Measurements from ENCODE around the gene STRAP. TPM values are rescaled to one million over a fixed set of nuclear protein-coding genes. Genes with fewer than 3 reads are reported as not detected.

Gene STRAP
- polyA plus RNA-seq, 1 of the 3 experiments (the other 2 are of a cell fraction), result 85.6 TPM

DNA sequence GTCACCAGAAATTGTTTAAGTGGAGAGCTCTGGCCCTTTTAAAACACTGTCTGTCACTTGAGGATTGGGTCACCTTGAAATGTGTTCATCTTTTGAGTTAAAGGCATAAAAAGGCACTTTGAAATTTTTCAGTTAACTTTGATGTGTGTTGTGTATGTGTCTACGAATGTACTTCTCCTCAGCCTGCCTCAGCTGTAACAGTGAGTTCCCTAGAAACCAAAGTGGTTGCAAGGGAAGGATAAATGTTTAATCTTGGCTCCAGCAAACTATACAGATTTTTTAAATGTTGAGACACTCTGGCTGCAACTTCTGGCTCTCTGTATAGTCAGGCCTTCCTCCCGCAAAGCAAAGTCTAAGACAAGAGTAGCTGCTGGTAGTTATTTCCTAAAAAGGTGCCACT lies 37.2 kb downstream of the STRAP start:
- POLR2A ChIA-PET, result no interaction called here
- 98% methylated on average over 2 of the region's 2 CpGs for WGBS (ENCODE audit: low lambda C conversion rate)

DNA sequence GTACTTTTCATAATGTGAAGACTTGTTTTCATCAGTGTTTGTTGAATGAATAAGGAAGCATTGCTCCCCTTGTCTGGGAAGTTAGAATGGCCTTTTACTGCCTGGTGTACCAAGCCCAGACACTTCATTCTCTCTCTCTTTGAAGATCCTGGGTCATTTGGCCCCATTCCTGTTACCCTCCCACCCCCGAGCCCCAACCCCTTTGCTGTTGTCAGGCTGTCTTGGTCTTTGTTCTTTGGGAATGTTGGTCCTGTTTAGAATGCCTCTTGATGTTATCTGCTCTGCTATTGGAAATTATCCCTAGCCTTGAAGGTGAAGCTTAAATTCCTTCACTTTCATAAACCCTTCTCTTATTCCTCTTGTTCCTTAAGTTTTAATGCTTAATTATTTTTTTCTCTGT lies 42.8 kb downstream of the STRAP start:
- Histone ChIP-seq H3K9me3 (no peaks in the 10 kb centered on the region), H4K20me1 (ENCODE audit: insufficient read depth) (no peaks in the 10 kb centered on the region), H3K4me2 (no peak overlapping the region), H3K79me2 (ENCODE audit: insufficient read depth) (peaks cover 17% of the 10 kb centered on the region), H3K4me3 (ENCODE audit: low read depth in 2 of 2, low read length in 1 of 2) (no peak overlapping the region), H3K27me3 (ENCODE audit: insufficient read depth) (no peaks in the 10 kb centered on the region), H3K36me3 (replicated peaks in 1 of 2; ENCODE audit: control insufficient read depth in 1 of 2, insufficient read depth in 2 of 2, low read length in 1 of 2) (no peaks in the 10 kb centered on the region), H3K9ac (no peak overlapping the region), H3K27ac (ENCODE audit: low read depth in 2 of 2, low read length in 1 of 2) (no peak overlapping the region), H3K4me1 (ENCODE audit: control insufficient read depth in 1 of 2, insufficient read depth in 2 of 2, low read depth in 1 of 2, low read length in 1 of 2) (peaks cover 9 to 24% of the 10 kb centered on the region in 2 experiments; a peak in 3 of 4 replicates), H3F3A (replicated peaks; ENCODE audit: insufficient read depth) (peaks cover 12% of the 10 kb centered on the region), H3K9me2 (no peaks in the 10 kb centered on the region), H2AFZ (ENCODE audit: low read depth) (no peak overlapping the region)
- CTCF ChIA-PET, result interaction anchor here (0.8 kb wide), 1 partner anchor 101 kb away, joined by 3 read pairs; no protein-coding TSS in a partner anchor
- no peak for DNase-seq
- POLR2A ChIA-PET, result no interaction called here
- 94% methylated on average over 1 of the region's 1 CpG for WGBS (ENCODE audit: low lambda C conversion rate)
- TF ChIP-seq GATA2 (CRISPR knock-in tag; IDR thresholded peaks at IDR 0.05) (no peak), FOSL2 (IDR thresholded peaks at IDR 0.05; ENCODE audit: borderline replicate concordance, low read depth) (no peak), TAF1 (IDR thresholded peaks at IDR 0.05; ENCODE audit: borderline replicate concordance, low read depth, low read length) (no peak), YY1 (IDR thresholded peaks at IDR 0.05; ENCODE audit: low read depth) (no peak), GABPA (IDR thresholded peaks at IDR 0.05; ENCODE audit: low read depth) (no peak), CHD2 (IDR thresholded peaks at IDR 0.05; ENCODE audit: low read length, partially characterized antibody) (no peak), FOXJ3 (CRISPR knock-in tag; IDR thresholded peaks at IDR 0.05) (no peak), RAD21 (IDR thresholded peaks at IDR 0.05; ENCODE audit: low read length) (no peak), RCOR1 (IDR thresholded peaks at IDR 0.05; ENCODE audit: low read length) (no peak), ELF1 (IDR thresholded peaks at IDR 0.05) (no peak), EP300 (IDR thresholded peaks at IDR 0.05; ENCODE audit: borderline replicate concordance in 1 of 2, low read depth in 1 of 2, low read length in 1 of 2) (no peak), POLR2AphosphoS5 (IDR thresholded peaks at IDR 0.05; ENCODE audit: low read depth, low read length) (no peak)
- TF ChIP-seq, protein P1, sequence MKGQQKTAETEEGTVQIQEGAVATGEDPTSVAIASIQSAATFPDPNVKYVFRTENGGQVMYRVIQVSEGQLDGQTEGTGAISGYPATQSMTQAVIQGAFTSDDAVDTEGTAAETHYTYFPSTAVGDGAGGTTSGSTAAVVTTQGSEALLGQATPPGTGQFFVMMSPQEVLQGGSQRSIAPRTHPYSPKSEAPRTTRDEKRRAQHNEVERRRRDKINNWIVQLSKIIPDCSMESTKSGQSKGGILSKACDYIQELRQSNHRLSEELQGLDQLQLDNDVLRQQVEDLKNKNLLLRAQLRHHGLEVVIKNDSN (IDR thresholded peaks at IDR 0.05; ENCODE audit: borderline replicate concordance, low read depth), result no peak
- TF ChIP-seq, protein P2, sequence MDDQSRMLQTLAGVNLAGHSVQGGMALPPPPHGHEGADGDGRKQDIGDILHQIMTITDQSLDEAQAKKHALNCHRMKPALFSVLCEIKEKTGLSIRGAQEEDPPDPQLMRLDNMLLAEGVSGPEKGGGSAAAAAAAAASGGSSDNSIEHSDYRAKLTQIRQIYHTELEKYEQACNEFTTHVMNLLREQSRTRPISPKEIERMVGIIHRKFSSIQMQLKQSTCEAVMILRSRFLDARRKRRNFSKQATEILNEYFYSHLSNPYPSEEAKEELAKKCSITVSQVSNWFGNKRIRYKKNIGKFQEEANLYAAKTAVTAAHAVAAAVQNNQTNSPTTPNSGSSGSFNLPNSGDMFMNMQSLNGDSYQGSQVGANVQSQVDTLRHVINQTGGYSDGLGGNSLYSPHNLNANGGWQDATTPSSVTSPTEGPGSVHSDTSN (IDR thresholded peaks at IDR 0.05), result no peak
- TF ChIP-seq, protein P3, sequence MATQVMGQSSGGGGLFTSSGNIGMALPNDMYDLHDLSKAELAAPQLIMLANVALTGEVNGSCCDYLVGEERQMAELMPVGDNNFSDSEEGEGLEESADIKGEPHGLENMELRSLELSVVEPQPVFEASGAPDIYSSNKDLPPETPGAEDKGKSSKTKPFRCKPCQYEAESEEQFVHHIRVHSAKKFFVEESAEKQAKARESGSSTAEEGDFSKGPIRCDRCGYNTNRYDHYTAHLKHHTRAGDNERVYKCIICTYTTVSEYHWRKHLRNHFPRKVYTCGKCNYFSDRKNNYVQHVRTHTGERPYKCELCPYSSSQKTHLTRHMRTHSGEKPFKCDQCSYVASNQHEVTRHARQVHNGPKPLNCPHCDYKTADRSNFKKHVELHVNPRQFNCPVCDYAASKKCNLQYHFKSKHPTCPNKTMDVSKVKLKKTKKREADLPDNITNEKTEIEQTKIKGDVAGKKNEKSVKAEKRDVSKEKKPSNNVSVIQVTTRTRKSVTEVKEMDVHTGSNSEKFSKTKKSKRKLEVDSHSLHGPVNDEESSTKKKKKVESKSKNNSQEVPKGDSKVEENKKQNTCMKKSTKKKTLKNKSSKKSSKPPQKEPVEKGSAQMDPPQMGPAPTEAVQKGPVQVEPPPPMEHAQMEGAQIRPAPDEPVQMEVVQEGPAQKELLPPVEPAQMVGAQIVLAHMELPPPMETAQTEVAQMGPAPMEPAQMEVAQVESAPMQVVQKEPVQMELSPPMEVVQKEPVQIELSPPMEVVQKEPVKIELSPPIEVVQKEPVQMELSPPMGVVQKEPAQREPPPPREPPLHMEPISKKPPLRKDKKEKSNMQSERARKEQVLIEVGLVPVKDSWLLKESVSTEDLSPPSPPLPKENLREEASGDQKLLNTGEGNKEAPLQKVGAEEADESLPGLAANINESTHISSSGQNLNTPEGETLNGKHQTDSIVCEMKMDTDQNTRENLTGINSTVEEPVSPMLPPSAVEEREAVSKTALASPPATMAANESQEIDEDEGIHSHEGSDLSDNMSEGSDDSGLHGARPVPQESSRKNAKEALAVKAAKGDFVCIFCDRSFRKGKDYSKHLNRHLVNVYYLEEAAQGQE (IDR thresholded peaks at IDR 0.05; ENCODE audit: low read depth, low read length), result no peak
- TF ChIP-seq, protein P4, sequence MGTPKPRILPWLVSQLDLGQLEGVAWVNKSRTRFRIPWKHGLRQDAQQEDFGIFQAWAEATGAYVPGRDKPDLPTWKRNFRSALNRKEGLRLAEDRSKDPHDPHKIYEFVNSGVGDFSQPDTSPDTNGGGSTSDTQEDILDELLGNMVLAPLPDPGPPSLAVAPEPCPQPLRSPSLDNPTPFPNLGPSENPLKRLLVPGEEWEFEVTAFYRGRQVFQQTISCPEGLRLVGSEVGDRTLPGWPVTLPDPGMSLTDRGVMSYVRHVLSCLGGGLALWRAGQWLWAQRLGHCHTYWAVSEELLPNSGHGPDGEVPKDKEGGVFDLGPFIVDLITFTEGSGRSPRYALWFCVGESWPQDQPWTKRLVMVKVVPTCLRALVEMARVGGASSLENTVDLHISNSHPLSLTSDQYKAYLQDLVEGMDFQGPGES (IDR thresholded peaks at IDR 0.05; ENCODE audit: low read depth, low read length), result no peak

More for the DNA sequence above, 37.2 kb downstream of the STRAP start:
- CTCF ChIA-PET, result no interaction called here
- DNase-seq, result no peak
- Histone ChIP-seq H3F3A (replicated peaks; ENCODE audit: insufficient read depth) (no peaks in the 10 kb centered on the region), H4K20me1 (ENCODE audit: insufficient read depth) (no peaks in the 10 kb centered on the region), H2AFZ (ENCODE audit: low read depth) (peak overlapping the region; percentile 2; the same call in 1 of the 2 replicates), H3K9ac (no peak overlapping the region), H3K79me2 (ENCODE audit: insufficient read depth) (peaks cover 18% of the 10 kb centered on the region), H3K27ac (ENCODE audit: low read depth in 2 of 2, low read length in 1 of 2) (no peak overlapping the region), H3K9me2 (no peaks in the 10 kb centered on the region), H3K4me2 (no peak overlapping the region), H3K9me3 (no peaks in the 10 kb centered on the region), H3K4me1 (ENCODE audit: control insufficient read depth in 1 of 2, insufficient read depth in 2 of 2, low read depth in 1 of 2, low read length in 1 of 2) (peaks cover 0 to 2% of the 10 kb centered on the region in 2 experiments; a peak in 1 of 4 replicates), H3K36me3 (replicated peaks in 1 of 2; ENCODE audit: control insufficient read depth in 1 of 2, insufficient read depth in 2 of 2, low read length in 1 of 2) (peaks cover 0 to 2% of the 10 kb centered on the region in 2 experiments), H3K27me3 (ENCODE audit: insufficient read depth) (no peaks in the 10 kb centered on the region), H3K4me3 (ENCODE audit: low read depth in 2 of 2, low read length in 1 of 2) (no peak overlapping the region)
- no peak for TF ChIP-seq SMC3 (IDR thresholded peaks at IDR 0.05; ENCODE audit: low read depth, low read length)
- TF ChIP-seq MXI1 (IDR thresholded peaks at IDR 0.05; ENCODE audit: low read depth, low read length), result no peak
- TF ChIP-seq RAD21 (IDR thresholded peaks at IDR 0.05; ENCODE audit: low read length), result no peak
- no peak for TF ChIP-seq RCOR1 (IDR thresholded peaks at IDR 0.05; ENCODE audit: low read length)
- TF ChIP-seq, protein P2 (IDR thresholded peaks at IDR 0.05), result no peak
- TF ChIP-seq NFIC (IDR thresholded peaks at IDR 0.05; ENCODE audit: borderline replicate concordance), result no peak
- TF ChIP-seq, protein P5, sequence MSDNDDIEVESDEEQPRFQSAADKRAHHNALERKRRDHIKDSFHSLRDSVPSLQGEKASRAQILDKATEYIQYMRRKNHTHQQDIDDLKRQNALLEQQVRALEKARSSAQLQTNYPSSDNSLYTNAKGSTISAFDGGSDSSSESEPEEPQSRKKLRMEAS (IDR thresholded peaks at IDR 0.05; ENCODE audit: low read depth), result no peak

Data from SK-N-SH (cell line).